Mucosa of rectum (tissue), 2 donors: ENCODE data around the gene DUSP7.

ENCODE experiments used
- H3K27ac ChIP-seq, 2 donors: one replicate each; pipeline ENCODE4 v1.7.0; 2013; ENCODE audit warnings: inconsistent platforms in 2 of 2, low read depth in 2 of 2, low read length in 2 of 2
- H3K27me3 ChIP-seq, 2 donors: one replicate each; pipeline ENCODE4 v1.7.0; 2013; ENCODE audit warnings: low read length in 2 of 2; ENCODE audit not compliant: control insufficient read depth in 2 of 2, insufficient read depth in 2 of 2
- H3K36me3 ChIP-seq, 2 donors: one replicate each; pipeline ENCODE4 v1.7.0; 2013; ENCODE audit warnings: low read length in 2 of 2; ENCODE audit not compliant: control insufficient read depth in 2 of 2, insufficient read depth in 2 of 2
- H3K4me1 ChIP-seq, 2 donors: one replicate each; pipeline ENCODE4 v1.7.0; 2013; ENCODE audit warnings: low read length in 2 of 2, mild to moderate bottlenecking in 1 of 2; ENCODE audit not compliant: control insufficient read depth in 2 of 2, insufficient read depth in 2 of 2
- H3K4me3 ChIP-seq, 2 donors: one replicate each; pipeline ENCODE4 v1.7.0; 2013; ENCODE audit warnings: low read length in 2 of 2
- H3K9ac ChIP-seq, 2 donors: one replicate each; pipeline ENCODE4 v1.7.0; 2013; ENCODE audit warnings: low read length in 2 of 2, low read depth in 1 of 2, mild to moderate bottlenecking in 1 of 2
- H3K9me3 ChIP-seq, 2 donors: one replicate each; pipeline ENCODE4 v1.7.0; 2013; ENCODE audit warnings: low read length in 2 of 2; ENCODE audit not compliant: control insufficient read depth in 2 of 2
- donor health status: healthy.
- donor health status: Normal muscosa, but diverticular disease.

DUSP7 gene

GRCh38 chr3:52055537-52056351 is 627 bp downstream of the DUSP7 start:
- H3K9me3 ChIP-seq, result no peaks in the 10 kb centered on the region
- peak overlapping the region; percentile 74 to 81 for H3K9ac ChIP-seq
- no peaks in the 10 kb centered on the region for H3K27me3 ChIP-seq
- H3K4me1 ChIP-seq, result peaks cover 35 to 48% of the 10 kb centered on the region in 2 donors
- peak overlapping the region; percentile 46 to 81 for H3K4me3 ChIP-seq
- H3K36me3 ChIP-seq, result peaks cover 1 to 12% of the 10 kb centered on the region in 2 donors
- peak overlapping the region; percentile 27 to 82 for H3K27ac ChIP-seq

- H3K4me3 ChIP-seq, result peak overlapping the region; percentile 46 to 81
- H3K9ac ChIP-seq, result peak overlapping the region; percentile 74 to 81
- peaks cover 9 to 20% of the 10 kb centered on the region in 2 donors for H3K36me3 ChIP-seq
- H3K27ac ChIP-seq, result peak overlapping the region; percentile 27 to 82
- no peaks in the 10 kb centered on the region for H3K27me3 ChIP-seq
- peaks cover 35 to 48% of the 10 kb centered on the region in 2 donors for H3K4me1 ChIP-seq
- H3K9me3 ChIP-seq, result no peaks in the 10 kb centered on the region
Measured at GRCh38 chr3:52054661-52055511, 1.5 kb downstream of the DUSP7 start.

- peaks cover 17 to 29% of the 10 kb centered on the region in 2 donors for H3K36me3 ChIP-seq
- peak overlapping the region; percentile 30 to 81 for H3K4me3 ChIP-seq
- no peaks in the 10 kb centered on the region for H3K27me3 ChIP-seq
- H3K27ac ChIP-seq, result peak overlapping the region; percentile 50 to 82
- peaks cover 35 to 48% of the 10 kb centered on the region in 2 donors for H3K4me1 ChIP-seq
- H3K9ac ChIP-seq, result peak overlapping the region; percentile 45 to 52
- no peaks in the 10 kb centered on the region for H3K9me3 ChIP-seq
Measured at GRCh38 chr3:52053307-52054304, 2.8 kb downstream of the DUSP7 start.

GRCh38 chr3:52052831-52053306 is 3.5 kb downstream of the DUSP7 start:
- Histone ChIP-seq H3K9ac (peak overlapping the region; percentile 45 to 52), H3K9me3 (no peaks in the 10 kb centered on the region), H3K27me3 (no peaks in the 10 kb centered on the region), H3K4me3 (peak overlapping the region; percentile 30 to 61), H3K27ac (peak overlapping the region; percentile 71 to 82), H3K4me1 (peaks cover 34 to 46% of the 10 kb centered on the region in 2 donors), H3K36me3 (peaks cover 17 to 29% of the 10 kb centered on the region in 2 donors)

- H3K36me3 ChIP-seq, result peaks cover 17 to 29% of the 10 kb centered on the region in 2 donors
- H3K4me1 ChIP-seq, result peaks cover 29 to 35% of the 10 kb centered on the region in 2 donors
- H3K9me3 ChIP-seq, result no peaks in the 10 kb centered on the region
- no peak overlapping the region for H3K4me3 ChIP-seq
- no peak overlapping the region for H3K9ac ChIP-seq
- peak overlapping the region in 1 of 2 donors; percentile 82 for H3K27ac ChIP-seq
- no peaks in the 10 kb centered on the region for H3K27me3 ChIP-seq
Measured at GRCh38 chr3:52051444-52051843, 4.9 kb downstream of the DUSP7 start.

- H3K27me3 ChIP-seq, result no peaks in the 10 kb centered on the region
- no peak overlapping the region for H3K27ac ChIP-seq
- peaks cover 17 to 29% of the 10 kb centered on the region in 2 donors for H3K36me3 ChIP-seq
- H3K4me3 ChIP-seq, result no peak overlapping the region
- H3K9ac ChIP-seq, result no peak overlapping the region
- H3K9me3 ChIP-seq, result no peaks in the 10 kb centered on the region
- H3K4me1 ChIP-seq, result peaks cover 29 to 35% of the 10 kb centered on the region in 2 donors
Measured at GRCh38 chr3:52050571-52050970, 5.8 kb downstream of the DUSP7 start.

- no peaks in the 10 kb centered on the region for H3K27me3 ChIP-seq
- H3K27ac ChIP-seq, result no peak overlapping the region
- H3K4me3 ChIP-seq, result no peak overlapping the region
- H3K4me1 ChIP-seq, result peaks cover 25 to 30% of the 10 kb centered on the region in 2 donors
- no peaks in the 10 kb centered on the region for H3K9me3 ChIP-seq
- H3K9ac ChIP-seq, result no peak overlapping the region
- H3K36me3 ChIP-seq, result peaks cover 17 to 29% of the 10 kb centered on the region in 2 donors
Measured at GRCh38 chr3:52049503-52049902, 6.9 kb downstream of the DUSP7 start.

DNA sequence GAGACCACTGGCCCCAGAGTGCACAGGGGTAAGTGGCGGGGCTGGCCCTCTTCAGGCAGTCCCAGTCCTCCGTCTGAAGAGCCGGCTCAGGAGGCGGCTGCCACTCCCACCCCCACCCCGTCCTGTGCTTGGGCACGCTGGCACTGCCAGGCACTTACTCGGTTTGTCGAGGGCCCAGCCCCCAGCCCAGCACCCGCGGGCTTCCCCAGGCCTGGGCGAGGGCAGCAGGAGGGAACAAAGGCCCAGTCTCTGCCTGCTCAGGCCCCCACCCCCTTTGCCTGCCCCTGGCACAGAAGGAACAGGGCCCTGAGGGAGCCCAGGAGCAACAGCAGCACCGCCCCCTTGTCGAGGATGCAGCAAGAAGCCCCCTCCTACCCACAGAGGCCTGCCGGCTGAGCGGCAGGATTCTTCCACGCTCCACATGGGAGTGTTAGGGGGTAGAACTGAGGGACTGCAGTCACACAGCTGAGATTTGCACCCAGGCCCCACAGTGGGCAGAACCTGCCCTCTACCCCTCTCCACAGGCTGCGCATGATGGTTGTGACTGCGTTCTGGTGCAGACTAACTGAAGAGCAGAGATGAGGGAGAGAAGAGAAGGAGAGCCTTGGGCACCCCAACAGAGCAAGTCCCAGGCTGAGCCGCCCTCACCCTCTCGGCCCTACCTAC is 8.9 kb downstream of the DUSP7 start:
- no peak overlapping the region for H3K9ac ChIP-seq
- H3K36me3 ChIP-seq, result peaks cover 17 to 25% of the 10 kb centered on the region in 2 donors
- H3K27ac ChIP-seq, result peak overlapping the region in 1 of 2 donors; percentile 16
- no peak overlapping the region for H3K4me3 ChIP-seq
- no peaks in the 10 kb centered on the region for H3K27me3 ChIP-seq
- no peaks in the 10 kb centered on the region for H3K9me3 ChIP-seq
- peaks cover 7 to 9% of the 10 kb centered on the region in 2 donors for H3K4me1 ChIP-seq

GRCh38 chr3:52046902-52047239 is 9.5 kb downstream of the DUSP7 start:
- Histone ChIP-seq H3K27ac (peak overlapping the region; percentile 3 to 16), H3K36me3 (peaks cover 17 to 25% of the 10 kb centered on the region in 2 donors), H3K4me3 (no peak overlapping the region), H3K4me1 (peaks cover 2 to 4% of the 10 kb centered on the region in 2 donors), H3K27me3 (no peaks in the 10 kb centered on the region), H3K9ac (no peak overlapping the region), H3K9me3 (no peaks in the 10 kb centered on the region)
